Natural killer cell treated with Interleukin-12 subunit alpha and Interleukin-12 subunit beta and Interleukin-15 and Interleukin-18, amount 100 ng/mL, for 72 hours (primary cell): ENCODE data around the gene PHACTR3. TPM values are rescaled to one million over a fixed set of nuclear protein-coding genes. Genes with fewer than 3 reads are reported as not detected.
A peak's percentile ranks its signal among the peaks of the same experiment; 100 is the strongest.

Experiments
- ATAC-seq, 2 donors: fragments of 150-1000 bp; cut with Tn5 transposase in 1 of 2; sonication (Bioruptor Pico), chemical (Tn5 transposase) in 1 of 2; 2 replicates each; pipeline ENCODE4 v1.10.0; 2021
- DNase-seq: peaks from one replicate; pipeline ENCODE4 v3.0.0; 2022; ENCODE audit warnings: low spot score
- H3K27ac Mint-ChIP-seq, 2 donors: 1 replicate in 1 of 2; 2 replicates in 1 of 2; pipeline ENCODE4 v1.8.0; 2022; ENCODE audit warnings: mixed read lengths in 2 of 2, mild to moderate bottlenecking in 1 of 2, moderate library complexity in 1 of 2
- H3K27me3 Mint-ChIP-seq, 2 donors: 1 replicate in 1 of 2; 2 replicates in 1 of 2; pipeline ENCODE4 v1.8.0; 2022; ENCODE audit warnings: mixed read lengths in 2 of 2
- H3K36me3 Mint-ChIP-seq: one replicate; pipeline ENCODE4 v1.8.0; 2022; ENCODE audit warnings: mixed read lengths
- H3K4me1 Mint-ChIP-seq, 2 donors: 1 replicate in 1 of 2; 2 replicates in 1 of 2; pipeline ENCODE4 v1.8.0; 2022; ENCODE audit warnings: low read depth in 2 of 2, mixed read lengths in 2 of 2, mild to moderate bottlenecking in 1 of 2
- H3K4me3 Mint-ChIP-seq: one replicate; pipeline ENCODE4 v1.8.0; 2022; ENCODE audit warnings: mixed read lengths
- H3K9me3 Mint-ChIP-seq: 2 replicates; pipeline ENCODE4 v1.8.0; 2022; ENCODE audit warnings: mixed read lengths
- total RNA-seq, 2 donors: library from RNA; stranded (reverse); gene quantifications; one replicate each; pipeline ENCODE4 v1.2.3, GENCODE V29; 2022

PHACTR3 gene
- total RNA-seq, 2 donors from 2014 or later = not detected

GRCh38 chr20:59625214-59625922, 21.0 kb downstream of the PHACTR3 start:
- H3K9me3 Mint-ChIP-seq = no peaks in the 10 kb centered on the region
- no peaks in the 10 kb centered on the region for H3K4me1 Mint-ChIP-seq
- no peak overlapping the region for H3K27ac Mint-ChIP-seq
- DNase-seq = no peak
- no peak overlapping the region for H3K4me3 Mint-ChIP-seq
- ATAC-seq = no peak
- peaks cover 12 to 19% of the 10 kb centered on the region in 2 donors for H3K27me3 Mint-ChIP-seq
- no peaks in the 10 kb centered on the region for H3K36me3 Mint-ChIP-seq

- no peaks in the 10 kb centered on the region for H3K9me3 Mint-ChIP-seq
- no peak overlapping the region for H3K4me3 Mint-ChIP-seq
- H3K27me3 Mint-ChIP-seq = peaks cover 9 to 19% of the 10 kb centered on the region in 2 donors
These were observed 23.0 kb downstream of the PHACTR3 start for GRCh38 chr20:59627298-59627697.

GRCh38 chr20:59628171-59628570, 23.8 kb downstream of the PHACTR3 start:
- peaks cover 9 to 19% of the 10 kb centered on the region in 2 donors for H3K27me3 Mint-ChIP-seq
- DNase-seq = no peak
- H3K27ac Mint-ChIP-seq = no peak overlapping the region
- no peaks in the 10 kb centered on the region for H3K4me1 Mint-ChIP-seq
- H3K9me3 Mint-ChIP-seq = no peaks in the 10 kb centered on the region
- no peak for ATAC-seq
- no peaks in the 10 kb centered on the region for H3K36me3 Mint-ChIP-seq
- H3K4me3 Mint-ChIP-seq = no peak overlapping the region

More at GRCh38 chr20:59627298-59627697, 23.0 kb downstream of the PHACTR3 start:
- Mint-ChIP-seq H3K4me1 (no peaks in the 10 kb centered on the region), H3K36me3 (no peaks in the 10 kb centered on the region), H3K27ac (peak overlapping the region in 1 of 2 donors; percentile 22)
- no peak for DNase-seq
- no peak for ATAC-seq

- Mint-ChIP-seq H3K27me3 (peaks cover 9 to 19% of the 10 kb centered on the region in 2 donors), H3K9me3 (no peaks in the 10 kb centered on the region), H3K4me1 (no peaks in the 10 kb centered on the region), H3K27ac (no peak overlapping the region), H3K4me3 (no peak overlapping the region), H3K36me3 (no peaks in the 10 kb centered on the region)
- no peak for DNase-seq
- no peak for ATAC-seq
These were observed 25.1 kb downstream of the PHACTR3 start for GRCh38 chr20:59629141-59630045.

GRCh38 chr20:59630526-59630925, 26.2 kb downstream of the PHACTR3 start:
- ATAC-seq (no peak), DNase-seq (no peak)
- peaks cover 9 to 19% of the 10 kb centered on the region in 2 donors for H3K27me3 Mint-ChIP-seq
- H3K36me3 Mint-ChIP-seq = no peaks in the 10 kb centered on the region
- H3K27ac Mint-ChIP-seq = no peak overlapping the region
- no peak overlapping the region for H3K4me3 Mint-ChIP-seq
- H3K9me3 Mint-ChIP-seq = no peaks in the 10 kb centered on the region
- H3K4me1 Mint-ChIP-seq = no peaks in the 10 kb centered on the region

GRCh38 chr20:59631751-59632540, 27.6 kb downstream of the PHACTR3 start:
- no peaks in the 10 kb centered on the region for H3K36me3 Mint-ChIP-seq
- no peaks in the 10 kb centered on the region for H3K4me1 Mint-ChIP-seq
- ATAC-seq = peak in 1 of 2 donors; percentile 37
- H3K9me3 Mint-ChIP-seq = no peaks in the 10 kb centered on the region
- DNase-seq = no peak
- H3K27me3 Mint-ChIP-seq = peaks cover 5 to 8% of the 10 kb centered on the region in 2 donors
- no peak overlapping the region for H3K27ac Mint-ChIP-seq
- H3K4me3 Mint-ChIP-seq = no peak overlapping the region

GRCh38 chr20:59632541-59633113, 28.3 kb downstream of the PHACTR3 start:
- no peaks in the 10 kb centered on the region for H3K4me1 Mint-ChIP-seq
- no peak overlapping the region for H3K4me3 Mint-ChIP-seq
- no peaks in the 10 kb centered on the region for H3K9me3 Mint-ChIP-seq
- H3K27me3 Mint-ChIP-seq = peaks cover 3 to 5% of the 10 kb centered on the region in 2 donors
- H3K27ac Mint-ChIP-seq = no peak overlapping the region
- DNase-seq (no peak), ATAC-seq (no peak)
- H3K36me3 Mint-ChIP-seq = no peaks in the 10 kb centered on the region

GRCh38 chr20:59633656-59634251, 29.4 kb downstream of the PHACTR3 start:
- Mint-ChIP-seq H3K4me1 (no peaks in the 10 kb centered on the region), H3K27ac (no peak overlapping the region), H3K4me3 (no peak overlapping the region), H3K27me3 (peaks cover 3 to 9% of the 10 kb centered on the region in 2 donors), H3K36me3 (no peaks in the 10 kb centered on the region), H3K9me3 (no peaks in the 10 kb centered on the region)
- no peak for ATAC-seq
- no peak for DNase-seq

- H3K27me3 Mint-ChIP-seq = peaks cover 3 to 12% of the 10 kb centered on the region in 2 donors
- H3K27ac Mint-ChIP-seq = no peak overlapping the region
- H3K36me3 Mint-ChIP-seq = no peaks in the 10 kb centered on the region
- H3K4me3 Mint-ChIP-seq = no peak overlapping the region
- no peaks in the 10 kb centered on the region for H3K4me1 Mint-ChIP-seq
- DNase-seq = no peak
- no peak for ATAC-seq
- no peaks in the 10 kb centered on the region for H3K9me3 Mint-ChIP-seq
These were observed 30.2 kb downstream of the PHACTR3 start for GRCh38 chr20:59634435-59635005.

GRCh38 chr20:59636766-59637370, 32.5 kb downstream of the PHACTR3 start:
- no peaks in the 10 kb centered on the region for H3K4me1 Mint-ChIP-seq
- peaks cover 3 to 12% of the 10 kb centered on the region in 2 donors for H3K27me3 Mint-ChIP-seq
- no peaks in the 10 kb centered on the region for H3K36me3 Mint-ChIP-seq
- no peaks in the 10 kb centered on the region for H3K9me3 Mint-ChIP-seq
- ATAC-seq (no peak), DNase-seq (no peak)
- no peak overlapping the region for H3K27ac Mint-ChIP-seq
- H3K4me3 Mint-ChIP-seq = no peak overlapping the region

GRCh38 chr20:59640267-59640666, 35.9 kb downstream of the PHACTR3 start:
- peaks cover 6 to 12% of the 10 kb centered on the region in 2 donors for H3K27me3 Mint-ChIP-seq
- ATAC-seq (peak; percentile 22 to 46), DNase-seq (no peak)
- no peaks in the 10 kb centered on the region for H3K4me1 Mint-ChIP-seq
- no peak overlapping the region for H3K4me3 Mint-ChIP-seq
- H3K36me3 Mint-ChIP-seq = no peaks in the 10 kb centered on the region
- H3K27ac Mint-ChIP-seq = no peak overlapping the region
- H3K9me3 Mint-ChIP-seq = no peaks in the 10 kb centered on the region

- ATAC-seq (no peak), DNase-seq (no peak)
- H3K9me3 Mint-ChIP-seq = no peaks in the 10 kb centered on the region
- H3K27ac Mint-ChIP-seq = no peak overlapping the region
- no peaks in the 10 kb centered on the region for H3K4me1 Mint-ChIP-seq
- H3K36me3 Mint-ChIP-seq = no peaks in the 10 kb centered on the region
- peaks cover 4 to 6% of the 10 kb centered on the region in 2 donors for H3K27me3 Mint-ChIP-seq
- H3K4me3 Mint-ChIP-seq = no peak overlapping the region
These were observed 39.3 kb downstream of the PHACTR3 start for GRCh38 chr20:59643615-59644061.
